IPS-NIHi7 (cell line): ENCODE results near the gene RAC2.
A peak's percentile ranks its signal among the peaks of the same experiment; 100 is the strongest.

Experiments used
- DNase-seq: peaks from one replicate; pipeline ENCODE4 v3.0.0; 2012; ENCODE audit warnings: mixed read lengths; ENCODE audit errors: extremely low spot score

Gene RAC2

GRCh38 chr22:37188901-37189466, 55.1 kb downstream of the RAC2 start:
- no peak for DNase-seq

GRCh38 chr22:37187891-37188761, 55.9 kb downstream of the RAC2 start, which contains the start of gene C1QTNF6:
C1QTNF6 (minus strand) TSS chr22:37188247; CDS start chr22:37188213, 34 bp downstream.
- DNase-seq: peak; percentile 42

- no peak for DNase-seq
Observed at GRCh38 chr22:37187552-37187890, 56.5 kb downstream of the RAC2 start.

GRCh38 chr22:37186997-37187522, 57.0 kb downstream of the RAC2 start:
- no peak for DNase-seq

- DNase-seq: peak; percentile 83
Observed at GRCh38 chr22:37186228-37186996, 57.7 kb downstream of the RAC2 start.

- DNase-seq: no peak
Observed at GRCh38 chr22:37185646-37186227, 58.3 kb downstream of the RAC2 start.

- no peak for DNase-seq
Observed at GRCh38 chr22:37184816-37185541, 59.1 kb downstream of the RAC2 start.

GRCh38 chr22:37184380-37184755, 59.7 kb downstream of the RAC2 start:
- no peak for DNase-seq

- DNase-seq: no peak
Observed at GRCh38 chr22:37183432-37184379, 60.4 kb downstream of the RAC2 start.

GRCh38 chr22:37182949-37183245, 61.2 kb downstream of the RAC2 start:
- no peak for DNase-seq

GRCh38 chr22:37182101-37182948, 61.7 kb downstream of the RAC2 start:
- DNase-seq: no peak

- DNase-seq: no peak
Observed at GRCh38 chr22:37181681-37182080, 62.4 kb downstream of the RAC2 start.

- no peak for DNase-seq
Observed at GRCh38 chr22:37180531-37181231, 63.4 kb downstream of the RAC2 start.

- DNase-seq: no peak
Observed at GRCh38 chr22:37179622-37180420, 64.2 kb downstream of the RAC2 start.

GRCh38 chr22:37179126-37179470, 65.0 kb downstream of the RAC2 start:
- no peak for DNase-seq

GRCh38 chr22:37178350-37179125, 65.5 kb downstream of the RAC2 start:
- no peak for DNase-seq

GRCh38 chr22:37177755-37178154, 66.3 kb downstream of the RAC2 start:
- no peak for DNase-seq
